ENCODE results near the gene HMHB1. TPM values are rescaled to one million over a fixed set of nuclear protein-coding genes. Genes with fewer than 3 reads are reported as not detected.

The HMHB1 gene
- total RNA-seq, 1 donor from 2014 or later, result not detected

DNA sequence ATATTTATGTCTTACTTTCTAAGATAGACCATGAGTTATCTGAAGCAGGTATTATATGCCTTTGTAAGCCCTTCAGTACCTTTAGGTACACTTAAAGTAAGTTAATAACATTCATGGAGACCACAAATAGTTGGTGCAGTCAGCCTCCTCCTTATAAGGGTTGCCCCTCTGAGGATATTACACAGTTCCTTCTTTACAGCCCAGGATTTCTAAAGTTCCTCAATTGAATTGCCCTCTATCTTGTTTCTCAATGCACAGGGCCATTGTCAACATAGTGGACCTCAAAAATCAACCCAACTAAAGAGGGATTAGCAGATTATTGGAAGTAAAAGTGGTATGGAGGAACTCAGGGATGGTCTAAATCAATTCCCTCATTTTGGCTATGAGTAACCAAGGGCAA lies 50.3 kb downstream of the HMHB1 start:
- FAIRE-seq (no peak), DNase-seq (ENCODE audit: low spot score in 2 of 2) (no peak)

DNA sequence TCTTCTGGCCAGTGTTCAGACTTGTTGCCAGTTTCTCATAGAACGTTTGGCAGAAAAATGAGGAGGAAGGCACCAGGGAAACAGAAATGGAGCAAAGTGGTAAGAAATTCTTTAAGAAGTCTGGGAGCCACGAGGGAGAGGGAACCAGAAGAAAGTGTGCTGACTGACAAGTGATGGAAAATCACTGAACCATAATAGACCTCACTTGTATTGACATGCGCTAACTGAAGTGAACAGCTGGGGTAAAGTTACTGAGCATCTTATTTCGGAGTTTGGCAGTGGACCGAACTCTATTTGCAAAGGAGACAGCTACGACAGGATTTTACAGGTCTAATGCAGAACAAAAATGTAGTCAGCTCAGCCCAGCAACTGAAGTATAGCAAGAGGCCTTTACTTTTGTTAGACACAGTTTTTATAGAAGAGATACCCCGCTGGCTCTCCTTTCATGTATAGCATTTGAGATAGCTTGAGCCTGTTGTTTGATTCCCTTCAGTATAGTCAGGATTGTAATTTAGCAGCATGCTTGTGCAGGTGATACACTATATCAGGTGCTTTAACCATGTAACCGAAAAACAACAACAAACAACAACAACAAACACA lies 53.6 kb downstream of the HMHB1 start:
- DNase-seq (ENCODE audit: low spot score in 2 of 2), result no peak
- no peak for FAIRE-seq

All from frontal cortex (tissue), 4 donors.